ENCODE measurements around the gene MSI2.

Gene MSI2

DNA sequence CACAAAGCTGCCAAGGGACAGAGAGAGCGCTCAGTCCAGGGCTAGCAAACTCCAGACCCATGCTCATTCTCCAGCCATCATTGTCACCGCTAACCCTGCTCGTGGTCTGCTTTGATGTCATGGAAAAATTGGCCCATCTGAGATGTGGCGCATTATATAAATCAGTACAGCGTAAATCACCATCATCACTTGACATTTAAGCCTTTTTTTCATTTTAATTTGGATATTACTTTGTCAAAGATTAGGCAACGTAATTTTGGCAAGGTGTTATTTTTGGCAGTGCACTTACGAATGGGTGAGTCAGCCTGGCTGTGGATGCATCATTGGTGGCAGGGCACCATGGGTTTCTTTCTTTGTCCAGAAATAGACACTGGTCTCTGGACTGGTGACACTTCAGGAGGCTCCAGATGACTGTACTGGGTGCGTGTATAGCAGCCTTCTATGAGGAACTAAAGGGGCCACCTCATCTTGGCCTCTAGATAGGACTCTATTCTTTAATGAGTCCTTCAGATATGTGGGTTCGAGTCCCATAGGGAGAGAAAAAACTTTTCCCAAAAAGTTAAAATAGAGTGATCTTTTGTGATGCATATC is 166.3 kb downstream of the MSI2 start:
- DNase-seq (ENCODE audit: low read depth) = no peak
- no peak overlapping the region for H3K4me3 ChIP-seq (ENCODE audit: low read depth, low read length)
- no peak for TF ChIP-seq CTCF (conservative IDR thresholded peaks at IDR 0.05; ENCODE audit: low read depth, low read length)

DNA sequence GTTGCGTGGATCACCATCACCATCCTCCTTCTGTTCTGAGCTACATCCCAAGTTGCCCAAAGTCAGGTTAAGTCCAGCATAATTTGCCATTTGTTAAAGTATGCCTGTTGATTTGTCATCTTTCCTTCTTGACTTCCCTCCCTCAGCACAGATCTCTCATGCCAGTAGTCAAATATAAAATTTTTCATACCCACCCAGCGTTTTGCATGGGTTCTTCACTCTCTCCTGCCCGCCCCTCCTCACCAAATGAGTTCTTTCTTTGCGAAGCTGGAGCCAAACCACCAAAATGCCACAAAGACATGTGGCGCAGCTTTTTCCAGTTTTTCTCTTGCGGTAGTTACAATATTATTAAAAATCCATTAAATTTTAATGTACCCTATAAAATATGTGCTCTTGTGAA is 167.2 kb downstream of the MSI2 start:
- H3K4me3 ChIP-seq (ENCODE audit: low read depth, low read length) = no peak overlapping the region
- TF ChIP-seq CTCF (conservative IDR thresholded peaks at IDR 0.05; ENCODE audit: low read depth, low read length) = no peak

DNA sequence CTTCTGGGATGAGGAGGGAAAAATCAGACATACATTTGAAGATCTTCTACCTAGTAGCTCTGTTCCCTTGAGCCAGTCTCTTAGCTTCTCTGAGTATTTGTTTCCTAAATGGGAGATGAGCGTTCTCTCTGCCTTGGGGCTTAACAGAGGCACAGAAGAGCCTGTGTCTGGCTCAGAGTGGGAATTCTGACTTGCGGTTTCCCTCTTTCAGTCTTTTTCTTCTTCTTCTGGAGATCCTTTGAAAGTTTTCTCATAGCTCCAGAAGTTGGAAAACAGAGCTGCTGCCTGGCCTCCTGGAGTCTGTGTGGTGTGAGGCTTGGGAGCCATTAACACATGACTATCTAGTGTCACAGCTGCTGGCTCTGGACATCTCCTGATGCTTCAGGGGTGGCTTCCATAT is 167.9 kb downstream of the MSI2 start:
- H3K4me3 ChIP-seq (ENCODE audit: low read depth, low read length) = no peak overlapping the region
- no peak for DNase-seq (ENCODE audit: low read depth)
- no peak for TF ChIP-seq CTCF (conservative IDR thresholded peaks at IDR 0.05; ENCODE audit: low read depth, low read length)

More for the DNA sequence above, 167.2 kb downstream of the MSI2 start:
- no peak for DNase-seq (ENCODE audit: low read depth)

- TF ChIP-seq CTCF (conservative IDR thresholded peaks at IDR 0.05; ENCODE audit: low read depth, low read length) = no peak
- no peak overlapping the region for H3K4me3 ChIP-seq (ENCODE audit: low read depth, low read length)
- DNase-seq (ENCODE audit: low read depth) = peak; percentile 48
Measured at GRCh38 chr17:57424777-57425188, 168.5 kb downstream of the MSI2 start.

DNA sequence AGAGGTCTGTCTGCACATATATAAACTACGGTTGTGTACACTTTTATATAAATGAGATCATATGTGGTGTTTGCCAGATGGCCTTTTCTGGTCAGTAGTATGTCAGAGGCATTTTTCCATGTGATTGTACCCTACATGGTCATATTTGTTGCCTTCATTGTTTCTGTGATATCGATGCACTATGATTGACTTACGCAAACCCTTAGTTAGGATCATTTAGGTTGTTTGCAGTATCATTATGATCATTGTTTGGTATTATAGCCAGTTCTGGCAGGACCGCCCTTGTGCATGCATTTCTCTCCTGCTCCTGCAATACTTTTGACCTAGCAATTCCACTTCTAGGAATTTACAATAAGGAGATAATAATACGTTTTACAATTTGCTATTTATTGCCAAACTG is 169.1 kb downstream of the MSI2 start:
- no peak overlapping the region for H3K4me3 ChIP-seq (ENCODE audit: low read depth, low read length)
- no peak for DNase-seq (ENCODE audit: low read depth)
- TF ChIP-seq CTCF (conservative IDR thresholded peaks at IDR 0.05; ENCODE audit: low read depth, low read length) = no peak

GRCh38 chr17:57425903-57426880 is 169.9 kb downstream of the MSI2 start:
- TF ChIP-seq CTCF (conservative IDR thresholded peaks at IDR 0.05; ENCODE audit: low read depth, low read length) = no peak

More at GRCh38 chr17:57425903-57426880, 169.9 kb downstream of the MSI2 start:
- DNase-seq (ENCODE audit: low read depth) = no peak
- H3K4me3 ChIP-seq (ENCODE audit: low read depth, low read length) = no peak overlapping the region

All from choroid plexus epithelial cell (primary cell).